Hepatocyte (in vitro differentiated cells): Measurements from ENCODE around the gene PLEKHA5. TPM values are rescaled to one million over a fixed set of nuclear protein-coding genes. Genes with fewer than 3 reads are reported as not detected.

Experiments
- DNase-seq: peaks from one replicate; pipeline ENCODE4 v3.0.0-alpha.2; 2016; ENCODE audit warnings: low spot score
- H2AFZ ChIP-seq: fragments of 200-600 bp; sonication (generic); 2 replicates; pipeline ENCODE4 v1.6.0; 2016; ENCODE audit warnings: antibody characterized with exemption, mild to moderate bottlenecking
- H3K27ac ChIP-seq: fragments of 200-600 bp; sonication (generic); 2 replicates; pipeline ENCODE4 v1.5.1; 2016; ENCODE audit warnings: mild to moderate bottlenecking
- H3K27me3 ChIP-seq: fragments of 200-600 bp; sonication (generic); 2 replicates; pipeline ENCODE4 v1.6.1; 2016
- H3K36me3 ChIP-seq: fragments of 200-600 bp; sonication (generic); replicated peaks from 2 replicates; pipeline ENCODE4 v1.5.1; 2016; ENCODE audit warnings: low read depth; ENCODE audit not compliant: insufficient read depth
- H3K4me1 ChIP-seq: fragments of 200-600 bp; sonication (generic); 2 replicates; pipeline ENCODE4 v1.5.1; 2016; ENCODE audit warnings: mild to moderate bottlenecking, moderate library complexity; ENCODE audit not compliant: insufficient read depth
- H3K4me2 ChIP-seq: fragments of 200-600 bp; sonication (generic); 2 replicates; pipeline ENCODE4 v1.6.0; 2016
- H3K4me3 ChIP-seq: fragments of 200-600 bp; sonication (generic); 2 replicates; pipeline ENCODE4 v1.5.1; 2016; ENCODE audit warnings: mild to moderate bottlenecking
- H3K79me2 ChIP-seq: fragments of 200-600 bp; sonication (generic); 2 replicates; pipeline ENCODE4 v1.6.0; 2017; ENCODE audit warnings: mild to moderate bottlenecking
- H3K9me2 ChIP-seq: fragments of 200-600 bp; sonication (generic); replicated peaks from 2 replicates; pipeline ENCODE4 v1.6.0; 2017; ENCODE audit warnings: mild to moderate bottlenecking; ENCODE audit not compliant: insufficient read depth
- H3K9me3 ChIP-seq: fragments of 200-600 bp; sonication (generic); 2 replicates; pipeline ENCODE4 v1.5.1; 2016; ENCODE audit warnings: low read depth, mild to moderate bottlenecking
- H4K20me1 ChIP-seq: fragments of 200-600 bp; sonication (generic); 2 replicates; pipeline ENCODE4 v1.6.0; 2016; ENCODE audit warnings: mild to moderate bottlenecking; ENCODE audit not compliant: insufficient read depth, poor library complexity, severe bottlenecking
- EZH2 ChIP-seq: fragments of 200-600 bp; sonication (generic); IDR thresholded peaks from 2 replicates; pipeline ENCODE4 v1.6.1; 2016; ENCODE audit warnings: antibody characterized with exemption, mild to moderate bottlenecking, borderline replicate concordance
- EZH2phosphoT487 ChIP-seq: fragments of 200-600 bp; sonication (generic); IDR thresholded peaks from one replicate; pipeline ENCODE4 v1.6.1; 2018; ENCODE audit warnings: antibody characterized with exemption, mild to moderate bottlenecking, low read depth, moderate library complexity; ENCODE audit not compliant: unreplicated experiment, severe bottlenecking
- WGBS: methylation state at CpG from one replicate; pipeline ENCODE4 v1.1.6; 2016; ENCODE audit warnings: low lambda C conversion rate; ENCODE audit errors: missing lambda C conversion rate; 5-methylcytosine and 5-hydroxymethylcytosine counted together
- polyA plus RNA-seq: library from polyadenylated mRNA; unstranded; fragments of >200 nt; fragmentation: Nextera tagmentation; extraction: Ambion mirVana; gene quantifications from 2 replicates; pipeline ENCODE4 v1.2.1, GENCODE V29; 2016
- total RNA-seq: library from RNA; depleted of rRNA; stranded (reverse); fragments of >200 nt; gene quantifications from 2 replicates; pipeline ENCODE4 v1.2.3, GENCODE V29; 2014
- TF ChIP-seq, protein P1 (sequence below): fragments of 200-600 bp; sonication (generic); IDR thresholded peaks from 2 replicates; pipeline ENCODE4 v1.5.1; 2016; ENCODE audit warnings: antibody characterized with exemption, mild to moderate bottlenecking; ENCODE audit not compliant: poor library complexity

The PLEKHA5 gene, protein sequence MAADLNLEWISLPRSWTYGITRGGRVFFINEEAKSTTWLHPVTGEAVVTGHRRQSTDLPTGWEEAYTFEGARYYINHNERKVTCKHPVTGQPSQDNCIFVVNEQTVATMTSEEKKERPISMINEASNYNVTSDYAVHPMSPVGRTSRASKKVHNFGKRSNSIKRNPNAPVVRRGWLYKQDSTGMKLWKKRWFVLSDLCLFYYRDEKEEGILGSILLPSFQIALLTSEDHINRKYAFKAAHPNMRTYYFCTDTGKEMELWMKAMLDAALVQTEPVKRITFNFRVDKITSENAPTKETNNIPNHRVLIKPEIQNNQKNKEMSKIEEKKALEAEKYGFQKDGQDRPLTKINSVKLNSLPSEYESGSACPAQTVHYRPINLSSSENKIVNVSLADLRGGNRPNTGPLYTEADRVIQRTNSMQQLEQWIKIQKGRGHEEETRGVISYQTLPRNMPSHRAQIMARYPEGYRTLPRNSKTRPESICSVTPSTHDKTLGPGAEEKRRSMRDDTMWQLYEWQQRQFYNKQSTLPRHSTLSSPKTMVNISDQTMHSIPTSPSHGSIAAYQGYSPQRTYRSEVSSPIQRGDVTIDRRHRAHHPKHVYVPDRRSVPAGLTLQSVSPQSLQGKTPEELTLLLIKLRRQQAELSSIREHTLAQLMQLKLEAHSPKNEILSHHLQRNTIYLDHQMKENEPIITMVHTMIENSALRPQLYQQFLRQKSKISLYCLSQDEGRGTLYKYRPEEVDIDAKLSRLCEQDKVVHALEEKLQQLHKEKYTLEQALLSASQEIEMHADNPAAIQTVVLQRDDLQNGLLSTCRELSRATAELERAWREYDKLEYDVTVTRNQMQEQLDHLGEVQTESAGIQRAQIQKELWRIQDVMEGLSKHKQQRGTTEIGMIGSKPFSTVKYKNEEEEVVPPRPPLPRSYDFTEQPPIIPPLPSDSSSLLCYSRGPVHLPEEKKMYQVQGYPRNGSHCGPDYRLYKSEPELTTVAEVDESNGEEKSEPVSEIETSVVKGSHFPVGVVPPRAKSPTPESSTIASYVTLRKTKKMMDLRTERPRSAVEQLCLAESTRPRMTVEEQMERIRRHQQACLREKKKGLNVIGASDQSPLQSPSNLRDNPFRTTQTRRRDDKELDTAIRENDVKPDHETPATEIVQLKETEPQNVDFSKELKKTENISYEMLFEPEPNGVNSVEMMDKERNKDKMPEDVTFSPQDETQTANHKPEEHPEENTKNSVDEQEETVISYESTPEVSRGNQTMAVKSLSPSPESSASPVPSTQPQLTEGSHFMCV
- 39.6 and 39.7 TPM in 2 replicates for total RNA-seq
- polyA plus RNA-seq: 32.2 and 39.3 TPM in 2 replicates

DNA sequence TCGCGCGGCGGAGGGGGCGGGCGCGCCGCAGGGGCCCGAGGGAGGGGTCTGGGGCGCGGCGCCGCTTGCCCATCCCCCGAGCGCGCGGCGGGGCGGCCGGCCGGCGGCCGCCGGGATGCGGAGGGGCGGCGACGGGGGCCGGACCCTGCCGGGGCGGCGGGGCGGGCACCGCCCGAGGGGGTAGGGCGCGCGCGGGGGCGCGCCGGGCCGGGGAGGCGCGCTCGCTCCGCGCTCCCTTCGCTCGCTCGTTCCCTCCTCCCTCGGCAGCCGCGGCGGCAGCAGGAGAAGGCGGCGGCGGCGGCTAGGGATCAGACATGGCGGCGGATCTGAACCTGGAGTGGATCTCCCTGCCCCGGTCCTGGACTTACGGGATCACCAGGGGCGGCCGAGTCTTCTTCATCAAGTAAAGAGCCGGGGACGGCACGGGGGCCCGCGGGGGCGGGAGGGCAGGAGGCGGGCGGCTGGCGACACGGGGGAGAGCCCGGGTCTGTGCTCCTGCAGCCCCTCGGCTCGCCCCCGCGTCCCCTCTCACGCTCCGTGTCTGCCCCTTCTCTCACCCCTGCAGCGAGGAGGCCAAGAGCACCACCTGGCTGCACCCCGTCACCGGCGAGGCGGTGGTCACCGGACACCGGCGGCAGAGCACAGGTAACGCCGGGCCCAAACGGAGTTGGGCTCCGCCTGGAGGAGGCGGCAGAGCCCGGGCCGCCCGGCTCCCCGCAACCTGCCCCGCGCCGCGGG lies at the start of gene PLEKHA5:
Gene PLEKHA5 (plus strand): TSS at position 248 of the 738 bp plus-strand sequence. CDS start 67 bp downstream, at position 315.
- Histone ChIP-seq H3K79me2 (peaks cover 34% of the 10 kb centered on the region), H4K20me1 (peaks cover 9% of the 10 kb centered on the region), H3K4me1 (peaks cover 24% of the 10 kb centered on the region), H3K4me3 (peak within 1 kb of the TSS; percentile 93), H3K27ac (peak within 1 kb of the TSS; percentile 98), H3K9me3 (no peaks in the 10 kb centered on the region), H3K4me2 (peak within 1 kb of the TSS; percentile 73), H3K9me2 (no peaks in the 10 kb centered on the region), H3K27me3 (no peaks in the 10 kb centered on the region), H2AFZ (peak within 1 kb of the TSS; percentile 72), H3K36me3 (no peaks in the 10 kb centered on the region)
- no peak for TF ChIP-seq EZH2phosphoT487
- TF ChIP-seq, protein P1, sequence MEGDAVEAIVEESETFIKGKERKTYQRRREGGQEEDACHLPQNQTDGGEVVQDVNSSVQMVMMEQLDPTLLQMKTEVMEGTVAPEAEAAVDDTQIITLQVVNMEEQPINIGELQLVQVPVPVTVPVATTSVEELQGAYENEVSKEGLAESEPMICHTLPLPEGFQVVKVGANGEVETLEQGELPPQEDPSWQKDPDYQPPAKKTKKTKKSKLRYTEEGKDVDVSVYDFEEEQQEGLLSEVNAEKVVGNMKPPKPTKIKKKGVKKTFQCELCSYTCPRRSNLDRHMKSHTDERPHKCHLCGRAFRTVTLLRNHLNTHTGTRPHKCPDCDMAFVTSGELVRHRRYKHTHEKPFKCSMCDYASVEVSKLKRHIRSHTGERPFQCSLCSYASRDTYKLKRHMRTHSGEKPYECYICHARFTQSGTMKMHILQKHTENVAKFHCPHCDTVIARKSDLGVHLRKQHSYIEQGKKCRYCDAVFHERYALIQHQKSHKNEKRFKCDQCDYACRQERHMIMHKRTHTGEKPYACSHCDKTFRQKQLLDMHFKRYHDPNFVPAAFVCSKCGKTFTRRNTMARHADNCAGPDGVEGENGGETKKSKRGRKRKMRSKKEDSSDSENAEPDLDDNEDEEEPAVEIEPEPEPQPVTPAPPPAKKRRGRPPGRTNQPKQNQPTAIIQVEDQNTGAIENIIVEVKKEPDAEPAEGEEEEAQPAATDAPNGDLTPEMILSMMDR: peak; percentile 47
- WGBS: 0% methylated on average over 16 of the region's 103 CpGs
- peak; percentile 91 for DNase-seq

DNA sequence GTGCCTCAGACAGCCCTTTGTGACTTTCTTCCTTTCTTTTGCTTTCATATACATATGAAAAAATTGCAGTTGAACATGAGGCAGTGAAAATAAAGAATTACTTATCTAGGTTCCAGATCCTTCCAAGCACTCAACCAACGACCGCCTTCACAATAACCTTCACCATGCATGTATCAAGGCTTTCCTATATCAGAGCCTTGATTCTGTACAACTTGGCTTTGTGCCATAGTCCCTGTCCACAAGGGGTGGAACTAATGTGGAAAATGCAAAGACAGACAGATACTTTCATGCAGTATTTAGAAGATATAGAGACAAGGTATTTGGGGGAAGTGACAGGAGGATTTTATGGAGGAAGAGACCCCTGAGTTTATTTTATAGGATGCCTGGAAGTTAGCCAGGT lies 48.6 kb upstream of the PLEKHA5 start:
- Histone ChIP-seq H3K9me3 (no peaks in the 10 kb centered on the region), H3K36me3 (no peaks in the 10 kb centered on the region), H3K79me2 (no peaks in the 10 kb centered on the region), H4K20me1 (no peaks in the 10 kb centered on the region), H3K27me3 (no peaks in the 10 kb centered on the region), H3K9me2 (no peaks in the 10 kb centered on the region), H2AFZ (no peak overlapping the region), H3K4me3 (no peak overlapping the region), H3K4me1 (no peaks in the 10 kb centered on the region), H3K27ac (no peak overlapping the region), H3K4me2 (no peak overlapping the region)
- 92% methylated on average over 2 of the region's 2 CpGs for WGBS
- TF ChIP-seq EZH2 (no peak), EZH2phosphoT487 (no peak)
- TF ChIP-seq, protein P1: no peak
- DNase-seq: no peak

DNA sequence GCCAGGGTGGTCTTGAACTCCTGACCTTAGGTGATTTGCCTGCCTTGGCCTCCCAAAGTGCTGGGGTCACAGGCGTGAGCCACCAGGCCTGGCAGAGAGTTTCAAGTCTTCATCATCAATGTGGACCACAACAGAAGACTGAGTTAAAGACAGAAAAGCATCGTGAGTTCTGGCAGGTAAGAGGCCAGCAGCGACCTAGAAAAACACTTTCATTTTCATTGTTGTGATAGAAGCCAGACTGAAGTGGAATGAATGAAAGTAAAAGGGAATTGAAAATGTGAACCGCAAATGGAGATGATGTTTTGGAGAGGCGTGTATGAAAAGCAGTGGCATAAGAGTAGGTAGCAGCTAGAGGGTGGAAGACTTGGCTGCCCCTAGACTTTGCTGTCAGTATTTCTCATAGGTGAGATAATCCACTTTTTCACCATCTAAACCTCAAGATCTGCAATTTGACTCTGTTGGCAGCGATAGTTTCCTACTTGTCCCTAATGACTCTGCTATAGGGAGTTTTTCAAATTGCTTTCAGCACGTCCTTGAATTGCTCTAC lies 47.1 kb upstream of the PLEKHA5 start:
- no peak for DNase-seq
- 95% methylated on average over 7 of the region's 7 CpGs for WGBS
- H3K9me3 ChIP-seq: no peaks in the 10 kb centered on the region
- H3K9me2 ChIP-seq: no peaks in the 10 kb centered on the region
- TF ChIP-seq EZH2phosphoT487 (no peak), EZH2 (no peak)
- TF ChIP-seq, protein P1: no peak
- no peaks in the 10 kb centered on the region for H4K20me1 ChIP-seq
- no peaks in the 10 kb centered on the region for H3K4me1 ChIP-seq
- H3K79me2 ChIP-seq: no peaks in the 10 kb centered on the region
- H3K27me3 ChIP-seq: no peaks in the 10 kb centered on the region
- no peak overlapping the region for H3K27ac ChIP-seq
- no peak overlapping the region for H3K4me3 ChIP-seq
- no peak overlapping the region for H2AFZ ChIP-seq
- H3K4me2 ChIP-seq: no peak overlapping the region
- no peaks in the 10 kb centered on the region for H3K36me3 ChIP-seq
